ENCODE results near the gene PKD1L1.
"Not testable (repeated sequence)": the region's sequence is repeated elsewhere in the genome, so short reads cannot be mapped to it uniquely, and the experiment has no call there.

Gene PKD1L1

DNA sequence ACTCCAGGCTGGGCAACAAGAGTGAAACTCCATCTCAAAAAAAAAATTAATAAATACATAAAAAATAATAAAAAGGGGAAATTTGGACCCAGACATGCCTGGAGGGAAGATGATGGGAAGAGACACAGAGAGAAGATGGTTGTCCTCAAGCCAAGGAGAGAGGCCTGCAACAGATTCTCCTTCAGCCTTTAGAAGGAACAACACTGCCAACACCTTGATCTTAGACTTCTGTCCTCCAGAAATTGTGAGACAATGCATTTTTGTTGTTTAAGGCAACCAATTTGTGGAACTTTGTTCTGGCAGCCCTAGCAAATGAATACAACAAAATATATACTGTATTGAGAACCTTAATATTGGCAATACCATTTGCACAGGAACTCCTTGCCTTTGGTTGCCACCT, 186.1 kb downstream of the PKD1L1 start:
- no peak for DNase-seq

GRCh38 chr7:47759056-47759706, 189.1 kb downstream of the PKD1L1 start:
- no peak for DNase-seq

DNA sequence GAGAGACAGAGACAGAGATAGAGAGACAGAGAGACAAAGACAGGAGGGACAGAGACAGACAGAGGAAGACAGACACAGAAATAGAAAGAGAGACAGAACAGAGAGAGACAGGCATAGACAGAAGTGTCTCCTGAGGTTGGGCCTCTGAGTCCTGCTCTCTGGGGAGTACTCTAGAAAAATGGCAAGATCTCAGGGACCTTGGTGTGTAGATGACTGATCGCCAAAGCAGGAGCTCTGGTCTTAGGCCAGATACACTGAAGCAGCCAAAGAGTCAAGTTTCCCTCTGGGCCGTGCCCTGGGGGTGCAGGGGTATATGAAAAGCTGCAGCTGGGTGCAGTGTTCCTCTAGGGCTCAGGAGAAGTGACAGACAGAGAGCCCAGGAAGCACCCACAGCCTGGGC, 189.7 kb downstream of the PKD1L1 start:
- no peak for DNase-seq

DNA sequence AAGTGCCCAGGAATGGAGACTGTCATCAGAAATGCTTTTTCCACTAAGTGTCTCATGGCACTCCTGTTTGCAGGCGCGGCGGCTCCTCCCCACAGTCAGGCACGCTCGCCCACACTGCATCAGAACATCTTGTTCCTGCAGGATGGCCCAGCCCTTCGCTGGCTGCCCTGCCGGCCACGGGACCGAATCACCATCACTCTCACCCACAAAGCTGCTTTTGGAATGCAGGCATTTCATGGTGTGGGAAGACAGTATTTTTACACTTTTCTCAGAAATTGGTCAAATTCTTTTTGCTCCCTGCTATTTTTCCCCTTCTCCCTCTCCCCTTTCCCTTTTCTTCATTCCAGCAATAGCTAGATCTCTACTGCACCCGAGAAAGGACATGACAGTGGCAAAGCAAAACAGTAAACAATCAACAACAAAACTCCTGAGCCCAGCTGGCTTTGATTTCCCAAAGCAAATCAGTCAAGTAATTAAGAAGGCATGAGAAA, 190.3 kb downstream of the PKD1L1 start:
- no peak for DNase-seq

- no peak for DNase-seq
Measured at GRCh38 chr7:47756636-47757035, 191.6 kb downstream of the PKD1L1 start.

DNA sequence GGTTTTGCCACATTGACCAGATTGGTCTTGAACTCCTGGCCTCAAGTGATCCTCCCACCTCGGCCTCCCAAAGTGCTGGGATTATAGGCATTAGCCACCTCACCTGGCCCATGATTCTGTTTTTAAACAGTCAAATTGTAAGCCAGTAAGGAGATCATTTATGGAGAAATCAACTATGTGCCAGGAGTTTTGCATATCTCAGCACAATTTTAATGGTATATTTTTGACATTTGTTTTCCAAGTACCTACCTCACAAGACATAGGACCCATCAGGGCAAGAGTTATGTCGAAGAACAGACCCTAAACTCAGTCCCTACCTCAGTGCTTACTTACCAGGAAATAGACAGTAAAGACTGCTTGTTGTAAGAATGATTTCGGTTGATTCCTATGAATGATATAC, 193.0 kb downstream of the PKD1L1 start:
- no peak for DNase-seq

GRCh38 chr7:47751724-47752123, 196.5 kb downstream of the PKD1L1 start:
- not testable (repeated sequence) for DNase-seq

GRCh38 chr7:47751043-47751442, 197.2 kb downstream of the PKD1L1 start:
- no peak for DNase-seq

GRCh38 chr7:47748041-47748440, 200.2 kb downstream of the PKD1L1 start:
- DNase-seq = no peak

GRCh38 chr7:47747160-47747559, 201.1 kb downstream of the PKD1L1 start:
- DNase-seq = no peak

- no peak for DNase-seq
Measured at GRCh38 chr7:47746468-47746867, 201.8 kb downstream of the PKD1L1 start.

DNA sequence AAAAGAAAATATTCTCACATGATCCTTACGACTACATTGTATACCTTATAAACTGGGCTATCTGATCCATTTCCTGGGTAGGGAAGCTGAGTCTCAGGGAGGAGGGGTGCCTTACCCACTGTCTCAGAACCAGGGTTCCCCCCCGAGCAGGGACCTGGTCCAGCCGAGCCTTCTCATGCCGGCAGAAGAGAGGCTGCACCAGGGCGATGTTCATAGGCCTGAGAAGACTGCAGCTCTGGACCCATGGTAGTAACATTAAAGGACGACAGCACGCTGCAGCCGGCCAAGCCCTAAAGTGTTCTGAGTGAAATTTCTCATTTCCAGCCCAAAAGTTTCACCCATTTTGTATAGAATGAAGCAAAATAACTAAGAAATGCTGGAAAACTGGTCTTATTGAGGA, 203.4 kb downstream of the PKD1L1 start:
- DNase-seq = no peak

DNA sequence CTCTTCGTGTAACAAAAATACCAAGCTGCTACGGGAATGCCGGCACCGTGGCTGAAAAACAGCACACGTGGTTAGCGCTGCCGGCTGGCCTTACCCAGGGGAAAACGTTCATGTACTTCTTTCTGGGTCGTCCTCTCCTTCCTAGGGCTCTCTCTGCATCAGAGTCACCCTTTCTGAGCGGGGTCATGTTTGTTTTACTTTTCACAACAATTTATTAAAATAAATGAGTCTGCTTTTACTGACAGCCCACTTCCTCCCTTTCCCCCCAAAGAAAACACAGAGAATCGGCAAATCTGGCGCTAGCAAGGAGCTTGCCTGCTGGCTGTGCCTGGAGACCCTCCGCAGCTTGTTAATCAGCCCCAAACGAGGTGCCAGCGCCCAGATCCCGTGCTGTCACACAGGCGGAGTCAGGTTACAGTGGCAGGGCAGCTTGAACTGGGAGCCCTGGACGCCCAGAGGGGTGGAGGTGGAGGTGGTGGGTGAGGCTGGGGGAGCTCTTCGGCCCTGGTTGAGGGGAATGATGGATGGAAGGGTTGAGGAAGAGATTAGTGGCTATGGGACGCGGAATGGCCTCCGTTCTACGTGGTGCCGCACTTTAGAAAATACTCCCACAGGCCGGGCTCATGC, 204.2 kb downstream of the PKD1L1 start:
- DNase-seq = no peak

DNA sequence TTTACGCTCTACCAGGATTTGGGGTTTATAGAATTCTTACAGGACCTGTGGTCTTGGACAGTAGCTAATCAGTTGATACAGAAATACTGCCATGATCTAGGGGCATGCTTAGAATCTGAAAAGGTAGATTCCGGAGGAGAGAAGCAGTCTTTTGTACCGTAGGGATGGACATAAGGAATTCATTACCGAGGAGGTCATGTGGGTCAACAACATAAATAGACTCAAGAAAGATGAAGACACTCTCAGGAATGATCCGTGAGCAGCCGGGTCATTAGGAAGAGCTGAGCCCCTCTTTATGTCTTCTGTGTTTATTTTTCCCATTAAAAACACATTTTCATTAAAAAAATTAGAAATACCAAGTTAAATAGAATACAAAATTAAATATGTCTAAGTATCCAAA, 206.3 kb downstream of the PKD1L1 start:
- DNase-seq = no peak

- no peak for DNase-seq
Measured at GRCh38 chr7:47739891-47740290, 208.4 kb downstream of the PKD1L1 start.

- no peak for DNase-seq
Measured at GRCh38 chr7:47739301-47739875, 208.9 kb downstream of the PKD1L1 start.

GRCh38 chr7:47738563-47739166, 209.6 kb downstream of the PKD1L1 start:
- no peak for DNase-seq

DNA sequence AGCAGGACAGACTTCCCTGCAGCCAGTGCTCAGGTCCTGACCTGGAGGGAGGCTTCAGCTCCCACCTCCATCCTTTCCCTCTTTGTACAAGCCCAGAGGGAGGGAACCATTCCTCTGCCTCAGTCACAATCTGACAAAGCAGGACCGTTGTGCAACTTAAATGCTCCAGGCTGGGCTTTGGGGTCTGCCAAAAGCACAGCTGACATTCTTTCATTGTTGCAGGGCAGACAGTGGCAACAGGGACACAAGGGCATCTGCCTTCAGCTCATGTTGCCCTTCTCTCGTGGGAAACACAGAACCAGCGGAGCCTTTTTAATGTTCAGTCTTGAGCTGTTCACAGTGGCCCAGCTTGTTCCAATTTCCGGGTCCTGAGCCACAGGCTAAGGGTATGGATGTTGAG, 210.7 kb downstream of the PKD1L1 start:
- no peak for DNase-seq

DNA sequence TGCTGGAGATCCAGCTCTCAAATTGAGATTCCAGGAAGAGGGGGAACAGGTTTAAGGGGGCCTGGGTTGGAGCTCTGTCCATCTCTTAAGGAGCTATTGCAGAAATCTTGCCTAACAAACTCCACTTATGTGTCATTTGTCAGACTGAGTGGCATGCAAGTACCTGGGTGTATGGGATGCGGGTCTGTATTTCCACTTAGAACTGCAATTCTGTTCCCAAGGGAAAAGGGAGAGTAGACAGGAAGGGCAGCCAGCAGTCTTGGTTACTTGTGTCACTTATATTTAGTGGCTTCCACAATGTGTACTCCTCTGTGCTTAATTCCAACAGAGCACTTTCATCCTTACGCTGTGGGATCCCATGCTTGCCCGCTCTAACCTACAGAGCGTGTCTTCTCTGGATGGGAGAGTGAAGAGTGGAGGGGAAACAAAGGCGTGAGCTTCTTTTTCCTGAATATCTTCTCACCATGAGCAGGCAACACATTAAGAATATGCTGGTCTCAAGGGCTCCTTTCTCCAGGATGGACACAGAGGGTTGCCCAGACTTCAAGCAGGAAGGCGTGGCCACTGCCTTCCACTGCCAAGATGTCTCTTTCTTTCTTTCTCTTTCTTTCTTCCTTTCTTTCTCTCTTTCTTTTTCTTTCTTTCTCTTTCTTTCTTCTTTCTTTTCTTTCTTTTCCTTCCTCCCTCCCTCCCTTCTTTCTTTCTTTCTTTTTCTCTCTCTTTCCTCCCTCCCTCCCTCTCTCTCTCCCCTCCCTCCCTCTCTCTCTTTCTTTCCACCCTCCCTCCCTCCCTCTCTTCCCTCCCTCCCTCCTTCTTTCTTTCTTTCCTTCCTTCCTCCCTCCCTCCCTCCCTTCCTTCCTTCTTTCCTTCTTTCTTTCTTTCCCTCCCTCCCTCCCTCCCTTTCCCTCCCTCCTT, 212.6 kb downstream of the PKD1L1 start:
- DNase-seq = no peak

GRCh38 chr7:47734949-47735291, 213.3 kb downstream of the PKD1L1 start:
- DNase-seq = no peak

DNA sequence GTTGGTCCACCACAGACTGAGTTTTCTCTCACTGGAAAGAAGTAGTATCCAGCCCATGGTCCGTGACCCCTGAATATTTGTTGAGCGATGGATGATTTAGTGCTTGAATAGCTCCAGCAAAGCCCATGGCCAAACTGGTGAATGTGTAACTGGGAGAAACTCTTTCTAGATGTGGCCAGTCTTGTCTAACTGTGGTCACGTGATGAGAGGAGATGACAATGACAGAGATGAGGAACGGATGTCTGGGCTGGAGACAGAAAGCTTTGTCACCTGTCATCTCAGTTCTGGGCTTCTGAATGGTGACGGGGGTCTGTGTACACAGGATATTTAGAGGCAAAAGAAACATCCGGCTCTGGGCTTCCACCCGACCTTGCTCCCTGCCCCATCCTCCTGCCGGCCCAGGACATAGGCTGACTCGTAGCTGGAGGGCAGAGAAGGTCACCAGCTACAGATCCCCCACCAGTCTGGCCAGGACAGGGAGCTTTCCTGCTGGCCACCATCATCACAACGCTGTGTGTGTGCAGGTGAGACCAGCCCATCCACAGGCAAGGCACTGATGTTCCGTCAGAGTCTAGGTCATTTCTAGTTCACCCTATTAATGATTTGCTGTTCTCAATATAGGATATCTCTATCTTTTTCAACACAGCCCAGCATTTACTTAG, 213.8 kb downstream of the PKD1L1 start:
- DNase-seq = no peak

DNA sequence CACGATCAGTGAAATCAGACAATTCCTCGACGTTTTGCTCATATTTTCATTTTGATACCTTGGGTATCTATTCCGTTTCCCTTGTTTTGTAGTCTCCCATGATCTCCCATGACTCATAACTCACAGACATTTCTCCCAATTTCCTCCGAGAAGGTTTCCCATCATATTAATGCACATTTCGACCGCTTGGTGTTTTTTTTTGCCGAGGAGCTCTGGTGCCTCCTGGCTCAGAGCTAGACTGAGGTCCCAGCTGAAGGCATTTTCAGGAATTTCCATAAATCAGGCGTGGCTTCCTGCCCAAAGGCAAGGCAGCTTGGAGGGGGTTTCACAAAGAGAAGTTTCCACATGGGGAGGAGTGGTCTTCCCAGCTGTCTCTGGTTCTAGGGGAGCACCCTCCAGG, 218.1 kb downstream of the PKD1L1 start:
- DNase-seq = no peak

Measured in NCI-H524 treated with DMSO at 0.1 percent for 48 hours (cell line).